ENCODE measurements around the gene BRD4.

DNA sequence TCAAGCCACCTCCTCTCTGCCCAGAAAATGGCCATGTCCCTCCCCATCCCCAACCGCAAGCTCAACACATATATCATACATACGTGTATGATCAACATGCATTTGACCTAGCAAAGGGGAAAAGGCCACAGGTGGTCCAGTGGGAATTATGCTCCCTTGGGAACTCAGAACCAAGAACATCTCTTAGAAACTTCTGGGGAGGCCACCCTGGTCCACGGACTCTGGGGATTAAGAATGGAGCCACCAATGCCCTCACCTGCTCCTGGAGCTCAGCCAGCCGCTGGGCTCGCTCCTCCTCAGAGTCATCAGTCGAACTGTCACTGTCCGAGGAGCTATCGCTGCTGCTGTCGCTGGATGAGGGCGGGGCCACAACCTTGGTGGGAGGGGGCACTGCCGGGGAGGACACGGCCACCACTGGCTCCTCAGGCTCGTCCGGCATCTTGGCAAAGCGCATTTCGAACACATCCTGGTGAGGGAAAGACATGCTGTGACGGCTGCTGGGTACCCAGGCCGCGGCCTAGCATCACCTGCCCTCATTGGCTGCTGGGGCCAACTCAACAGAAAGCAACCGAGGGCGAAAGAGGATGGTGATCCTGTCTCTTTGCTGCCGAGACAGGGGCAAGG is 75.5 kb downstream of the BRD4 start:
- TF ChIP-seq CTCF (IDR thresholded peaks at IDR 0.05), result no peak
- no peak for TF ChIP-seq POLR2AphosphoS5 (IDR thresholded peaks at IDR 0.05)

Data from stomach (tissue), 4 donors.